Endodermal cell (in vitro differentiated cells): ENCODE measurements around the gene KCTD17. TPM values are rescaled to one million over a fixed set of nuclear protein-coding genes. Genes with fewer than 3 reads are reported as not detected.

Source experiments
- DNase-seq: peaks from one replicate; pipeline ENCODE4 v3.0.0-alpha.2; 2017
- H3K27ac ChIP-seq: 2 replicates; pipeline ENCODE4 v1.5.1; 2013; ENCODE audit warnings: mild to moderate bottlenecking, low read depth, low read length, moderate library complexity
- H3K27me3 ChIP-seq: 2 replicates; pipeline ENCODE4 v1.6.1; 2013; ENCODE audit warnings: mild to moderate bottlenecking, low read length, moderate library complexity; ENCODE audit not compliant: insufficient read depth, control insufficient read depth, poor library complexity, severe bottlenecking
- H3K36me3 ChIP-seq: 2 replicates; pipeline ENCODE4 v1.7.0; 2013; ENCODE audit warnings: mild to moderate bottlenecking, low read length, moderate library complexity; ENCODE audit not compliant: control insufficient read depth, insufficient read depth
- H3K4me1 ChIP-seq: one replicate; pipeline ENCODE4 v1.7.0; 2013; ENCODE audit warnings: low read length; ENCODE audit not compliant: control insufficient read depth, insufficient read depth
- H3K4me3 ChIP-seq: 2 replicates; pipeline ENCODE4 v1.5.1; 2013; ENCODE audit warnings: mild to moderate bottlenecking, low read length, moderate library complexity
- H3K9ac ChIP-seq: 2 replicates; pipeline ENCODE4 v1.6.1; 2013; ENCODE audit warnings: mild to moderate bottlenecking, low read length, moderate library complexity; ENCODE audit not compliant: poor library complexity, severe bottlenecking; ENCODE audit errors: extremely low read depth
- H3K9me3 ChIP-seq: 2 replicates; pipeline ENCODE4 v1.6.1; 2013; ENCODE audit warnings: mild to moderate bottlenecking, low read length, moderate library complexity; ENCODE audit not compliant: control insufficient read depth
- H3K27ac Mint-ChIP-seq: 2 replicates; pipeline ENCODE4 v1.8.0; 2020; ENCODE audit warnings: mixed read lengths
- H3K27me3 Mint-ChIP-seq: 2 replicates; pipeline ENCODE4 v1.8.0; 2021; ENCODE audit warnings: mild to moderate bottlenecking, mixed read lengths; ENCODE audit not compliant: insufficient read depth
- H3K36me3 Mint-ChIP-seq: 2 replicates; pipeline ENCODE4 v1.8.0; 2020; ENCODE audit warnings: low read depth, mixed read lengths
- H3K4me1 Mint-ChIP-seq: 2 replicates; pipeline ENCODE4 v1.8.0; 2020; ENCODE audit warnings: mixed read lengths
- H3K4me3 Mint-ChIP-seq: 2 replicates; pipeline ENCODE4 v1.8.0; 2020; ENCODE audit warnings: mild to moderate bottlenecking, moderate library complexity, mixed read lengths
- H3K9me3 Mint-ChIP-seq: 2 replicates; pipeline ENCODE4 v1.8.0; 2020; ENCODE audit warnings: mild to moderate bottlenecking, mixed read lengths
- CTCF ChIP-seq: fragments of 200-600 bp; sonication (generic); conservative IDR thresholded peaks from 2 replicates; pipeline ENCODE4 v1.5.0; 2021; ENCODE audit warnings: antibody characterized with exemption, mild to moderate bottlenecking
- whole genome bisulfite sequencing, 2 experiments: methylation state at CpG; one replicate each; pipeline versions ENCODE4 v1.1.5 to v1.1.7; 2013; ENCODE audit warnings: missing lambda C conversion rate in 2 of 2, mixed read lengths in 1 of 2; ENCODE audit not compliant: insufficient coverage in 1 of 2, insufficient read length in 1 of 2; 5-methylcytosine and 5-hydroxymethylcytosine counted together
- total RNA-seq, 2 donors: library from RNA; stranded (reverse); fragmentation: NEBNext Ultra II Directional in 1 of 2; extraction: Animal tissue kit (Norgen Biotek cat#: 25700) in 1 of 2; gene quantifications; 2 replicates in 1 of 2; 3 replicates in 1 of 2; pipeline ENCODE4 v1.2.1, GENCODE V29; 2021

KCTD17 gene
- total RNA-seq, 2 donors from 2014 or later = 35.4 to 37.0 TPM

GRCh38 chr22:37032134-37032534 lies 19.4 kb upstream of the KCTD17 start:
- H3K4me3 Mint-ChIP-seq = no peak overlapping the region
- TF ChIP-seq CTCF = no peak
- H3K4me1 ChIP-seq = no peaks in the 10 kb centered on the region
- DNase-seq = no peak
- 85 to 88% methylated on average over 2 of the region's 2 CpGs for WGBS, 2 experiments
- H3K36me3 Mint-ChIP-seq = peaks cover 16% of the 10 kb centered on the region
- H3K9me3 Mint-ChIP-seq = no peaks in the 10 kb centered on the region
- no peak overlapping the region for H3K27ac ChIP-seq
- peaks cover 19% of the 10 kb centered on the region for H3K4me1 Mint-ChIP-seq
- no peak overlapping the region for H3K9ac ChIP-seq
- H3K9me3 ChIP-seq = no peaks in the 10 kb centered on the region
- peaks cover 10% of the 10 kb centered on the region for H3K36me3 ChIP-seq
- peaks cover 4% of the 10 kb centered on the region for H3K27me3 Mint-ChIP-seq
- H3K27me3 ChIP-seq = no peaks in the 10 kb centered on the region
- peak overlapping the region; percentile 75 for H3K27ac Mint-ChIP-seq
- H3K4me3 ChIP-seq = no peak overlapping the region

GRCh38 chr22:37032535-37033460 lies 18.7 kb upstream of the KCTD17 start:
- no peaks in the 10 kb centered on the region for H3K27me3 ChIP-seq
- no peak overlapping the region for H3K4me3 ChIP-seq
- H3K4me1 Mint-ChIP-seq = peaks cover 19% of the 10 kb centered on the region
- H3K27ac ChIP-seq = no peak overlapping the region
- H3K4me3 Mint-ChIP-seq = no peak overlapping the region
- H3K4me1 ChIP-seq = no peaks in the 10 kb centered on the region
- no peaks in the 10 kb centered on the region for H3K9me3 ChIP-seq
- H3K9me3 Mint-ChIP-seq = no peaks in the 10 kb centered on the region
- 83 to 85% methylated on average over 15 to 18 of the region's 18 CpGs for WGBS, 2 experiments
- DNase-seq = peak; percentile 72
- peaks cover 13% of the 10 kb centered on the region for H3K36me3 Mint-ChIP-seq
- TF ChIP-seq CTCF = no peak
- H3K36me3 ChIP-seq = peaks cover 10% of the 10 kb centered on the region
- no peak overlapping the region for H3K9ac ChIP-seq
- H3K27ac Mint-ChIP-seq = peak overlapping the region; percentile 75
- H3K27me3 Mint-ChIP-seq = peaks cover 8% of the 10 kb centered on the region

- H3K27ac ChIP-seq = no peak overlapping the region
- Mint-ChIP-seq H3K36me3 (peaks cover 7% of the 10 kb centered on the region), H3K27ac (peak overlapping the region; percentile 67), H3K4me3 (no peak overlapping the region), H3K4me1 (peaks cover 19% of the 10 kb centered on the region), H3K27me3 (peaks cover 8% of the 10 kb centered on the region), H3K9me3 (no peaks in the 10 kb centered on the region)
- H3K4me3 ChIP-seq = no peak overlapping the region
- no peaks in the 10 kb centered on the region for H3K4me1 ChIP-seq
- no peak for TF ChIP-seq CTCF
- WGBS, 2 experiments = 93 to 96% methylated on average over 11 to 23 of the region's 23 CpGs
- DNase-seq = no peak
- H3K27me3 ChIP-seq = no peaks in the 10 kb centered on the region
- peaks cover 6% of the 10 kb centered on the region for H3K36me3 ChIP-seq
- no peak overlapping the region for H3K9ac ChIP-seq
- H3K9me3 ChIP-seq = no peaks in the 10 kb centered on the region
These were observed 17.7 kb upstream of the KCTD17 start for GRCh38 chr22:37033605-37034430.
